IPS DF 19.7 (cell line): Measurements from ENCODE around the gene ACP4.
"Not testable (repeated sequence)": the region's sequence is repeated elsewhere in the genome, so short reads cannot be mapped to it uniquely, and the experiment has no call there.

ENCODE experiments used
- DNase-seq: peaks from one replicate; pipeline ENCODE4 v3.0.0-alpha.2; 2013; ENCODE audit warnings: low read depth, low spot score

Gene ACP4, protein sequence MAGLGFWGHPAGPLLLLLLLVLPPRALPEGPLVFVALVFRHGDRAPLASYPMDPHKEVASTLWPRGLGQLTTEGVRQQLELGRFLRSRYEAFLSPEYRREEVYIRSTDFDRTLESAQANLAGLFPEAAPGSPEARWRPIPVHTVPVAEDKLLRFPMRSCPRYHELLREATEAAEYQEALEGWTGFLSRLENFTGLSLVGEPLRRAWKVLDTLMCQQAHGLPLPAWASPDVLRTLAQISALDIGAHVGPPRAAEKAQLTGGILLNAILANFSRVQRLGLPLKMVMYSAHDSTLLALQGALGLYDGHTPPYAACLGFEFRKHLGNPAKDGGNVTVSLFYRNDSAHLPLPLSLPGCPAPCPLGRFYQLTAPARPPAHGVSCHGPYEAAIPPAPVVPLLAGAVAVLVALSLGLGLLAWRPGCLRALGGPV

DNA sequence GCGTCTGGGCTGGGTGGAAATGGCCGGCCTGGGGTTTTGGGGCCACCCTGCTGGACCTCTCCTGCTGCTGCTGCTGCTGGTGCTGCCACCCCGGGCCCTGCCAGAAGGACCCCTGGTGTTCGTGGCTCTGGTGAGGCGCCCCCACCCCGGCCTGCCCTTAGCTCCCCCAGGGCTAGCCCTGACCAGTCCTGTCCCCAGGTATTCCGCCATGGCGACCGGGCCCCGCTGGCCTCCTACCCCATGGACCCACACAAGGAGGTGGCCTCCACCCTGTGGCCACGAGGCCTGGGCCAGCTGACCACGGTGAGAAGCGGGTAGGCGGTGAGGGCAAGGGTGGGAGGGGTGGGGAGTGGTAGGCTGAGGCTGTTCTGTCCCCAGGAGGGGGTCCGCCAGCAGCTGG is at the start of gene ACP4:
Gene ACP4, plus strand, starts transcription at position 20 of the 400 bp plus-strand sequence. Its CDS starts 0 bp downstream, at position 20.
- no peak for DNase-seq

DNA sequence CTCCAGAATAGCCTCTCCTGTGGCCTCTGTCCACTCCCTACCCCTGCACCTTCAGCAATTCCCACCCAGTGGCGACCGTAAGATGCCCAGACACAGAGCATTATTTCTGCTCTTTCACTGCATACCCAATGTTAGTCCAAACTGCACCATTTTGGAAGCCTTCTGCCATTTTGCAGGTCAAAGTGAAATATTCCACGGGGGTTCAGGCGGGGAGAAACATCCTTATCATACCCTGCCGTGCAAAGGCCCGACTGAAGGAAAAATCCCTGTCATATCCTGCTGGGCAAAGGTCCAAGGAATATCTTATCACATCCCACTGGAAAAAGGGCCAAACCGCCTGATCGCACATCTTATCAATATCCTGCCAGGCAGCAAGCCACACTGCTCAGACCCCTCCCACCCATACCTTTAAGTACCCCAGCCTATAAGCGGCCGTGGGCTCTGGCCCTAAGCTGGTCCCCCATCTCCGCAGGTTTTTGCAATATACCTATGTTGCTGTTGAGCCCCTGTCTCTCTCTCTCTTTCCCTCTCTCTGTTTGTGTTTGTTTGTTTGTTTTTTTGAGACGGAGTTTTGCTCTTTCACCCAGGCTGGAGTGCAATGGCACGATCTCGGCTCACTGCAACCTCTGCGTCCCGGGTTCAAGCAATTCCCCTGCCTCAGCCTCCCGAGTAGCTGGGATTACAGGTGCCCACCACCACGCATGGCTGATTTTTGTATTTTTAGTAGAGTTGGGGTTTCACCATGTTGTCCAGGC is 48.9 kb upstream of the ACP4 start:
- no peak for DNase-seq

- no peak for DNase-seq
Measured at GRCh38 chr19:50743537-50743936, 46.7 kb upstream of the ACP4 start.

DNA sequence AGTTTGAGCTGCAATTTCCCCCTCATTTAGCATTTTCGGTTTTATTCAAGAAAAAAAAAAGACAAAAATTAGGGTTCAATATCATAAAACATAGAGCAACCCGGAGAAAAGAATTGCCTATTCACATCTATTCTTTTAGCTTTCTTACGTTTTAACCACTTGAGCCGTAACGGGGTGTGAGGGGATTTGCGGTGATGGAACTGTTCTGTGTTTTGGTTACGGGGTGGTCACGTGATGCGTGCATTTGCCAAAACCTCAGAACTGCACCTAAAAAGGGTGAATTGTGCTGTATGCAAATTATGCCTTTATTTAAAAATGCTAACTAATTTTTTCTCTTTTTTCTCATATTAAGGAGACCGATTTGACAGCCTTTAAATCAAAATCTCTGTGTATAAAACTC is 45.0 kb upstream of the ACP4 start:
- no peak for DNase-seq

DNA sequence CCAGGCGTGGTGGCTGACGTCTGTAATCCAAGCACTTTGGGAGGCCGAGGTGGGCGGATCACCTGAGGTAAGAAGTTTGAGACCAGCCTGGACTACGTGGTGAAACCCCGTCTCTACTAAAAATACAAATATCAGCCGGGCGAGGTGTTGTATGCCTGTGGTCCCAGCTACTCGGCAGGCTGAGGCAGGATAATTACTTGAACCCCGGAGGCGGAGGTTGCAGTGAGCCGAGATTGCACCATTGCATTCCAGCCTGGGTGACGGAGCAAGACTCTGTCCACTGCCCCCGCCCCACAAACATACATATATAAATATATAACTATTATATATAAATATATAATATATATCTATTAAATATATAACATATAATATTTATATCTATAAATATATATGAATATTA is 43.1 kb upstream of the ACP4 start:
- DNase-seq, result not testable (repeated sequence)

GRCh38 chr19:50749490-50749889 is 40.7 kb upstream of the ACP4 start:
- DNase-seq, result no peak

DNA sequence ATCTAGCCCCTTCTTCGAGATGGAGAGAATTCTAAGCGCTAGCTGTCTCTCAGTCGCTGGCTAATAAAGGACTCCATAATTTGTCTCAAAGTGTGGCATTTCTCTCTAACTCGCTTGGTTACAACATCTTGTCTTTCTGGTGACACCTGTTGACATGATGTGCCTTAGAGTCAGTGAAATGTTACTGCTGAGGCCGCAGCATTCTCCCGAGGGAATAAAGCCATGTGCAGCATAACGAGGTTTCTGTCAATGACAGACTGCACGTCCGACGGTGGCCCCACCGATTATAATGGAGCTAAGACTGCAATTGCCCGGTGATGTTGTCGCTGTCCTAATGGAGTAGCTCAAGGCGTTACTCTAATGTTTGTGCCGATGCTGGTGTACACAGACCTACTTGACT is 40.2 kb upstream of the ACP4 start:
- no peak for DNase-seq

DNA sequence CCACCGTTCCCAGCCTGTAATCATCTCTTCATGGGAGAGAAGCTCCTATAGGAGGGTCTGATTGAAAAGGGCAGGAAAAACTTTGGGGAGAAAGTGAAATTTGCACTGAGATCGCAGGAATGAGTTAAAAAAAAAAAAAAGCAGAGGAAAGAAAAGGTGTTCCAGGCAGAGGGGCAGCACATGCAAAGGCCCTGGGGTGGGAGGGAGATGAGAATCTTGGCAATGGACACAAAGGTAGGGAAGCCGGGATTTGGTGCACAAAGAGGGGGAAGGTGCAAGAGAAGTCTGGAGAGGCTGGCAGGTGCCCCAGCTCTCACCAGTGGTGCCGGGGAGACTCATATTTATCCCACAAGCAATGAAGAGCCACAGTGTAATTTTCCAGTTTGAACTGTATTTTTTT is 36.3 kb upstream of the ACP4 start:
- DNase-seq, result no peak

- not testable (repeated sequence) for DNase-seq
Measured at GRCh38 chr19:50756244-50756643, 34.0 kb upstream of the ACP4 start.

GRCh38 chr19:50757624-50758023 is 32.6 kb upstream of the ACP4 start:
- not testable (repeated sequence) for DNase-seq

GRCh38 chr19:50759076-50759475 is 31.1 kb upstream of the ACP4 start:
- DNase-seq, result not testable (repeated sequence)

DNA sequence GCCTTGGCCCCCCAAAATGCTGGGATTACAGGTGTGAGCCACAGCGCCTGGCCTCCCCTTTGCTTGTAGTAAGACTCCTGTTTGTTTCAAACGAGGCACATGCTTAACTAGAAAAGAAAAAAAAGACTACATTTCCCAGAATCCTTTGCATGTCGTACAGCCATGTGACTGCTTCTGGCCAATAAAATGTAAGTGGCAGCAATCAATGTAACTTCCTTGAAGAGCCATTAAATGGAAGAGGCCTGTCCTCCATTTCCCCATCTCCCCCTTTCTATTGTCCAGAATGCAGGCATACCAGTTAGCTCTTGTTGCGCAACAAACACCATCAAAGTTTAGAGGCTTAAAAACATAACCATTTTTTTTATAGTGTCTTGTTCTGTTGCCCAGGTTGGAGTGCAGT is 30.3 kb upstream of the ACP4 start:
- DNase-seq, result no peak

DNA sequence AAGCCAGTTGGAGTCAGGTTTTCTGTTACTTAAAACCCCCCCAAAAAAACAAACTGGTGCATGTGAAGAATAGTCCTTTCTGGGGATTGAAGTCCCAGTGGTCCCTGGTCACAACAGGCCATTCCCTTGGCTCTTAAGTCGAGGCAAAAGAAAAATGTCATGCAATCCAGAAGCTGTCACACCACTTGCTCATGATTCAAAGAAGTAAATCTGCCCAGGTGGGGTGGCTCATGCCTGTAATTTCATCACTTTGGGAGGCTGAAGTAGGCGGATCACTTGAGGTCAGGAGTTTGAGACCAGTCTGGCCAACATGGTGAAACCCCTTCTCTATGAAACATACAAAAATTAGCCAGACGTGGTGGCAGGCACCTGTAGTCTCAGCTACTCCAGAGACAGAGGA is 28.7 kb upstream of the ACP4 start:
- not testable (repeated sequence) for DNase-seq

DNA sequence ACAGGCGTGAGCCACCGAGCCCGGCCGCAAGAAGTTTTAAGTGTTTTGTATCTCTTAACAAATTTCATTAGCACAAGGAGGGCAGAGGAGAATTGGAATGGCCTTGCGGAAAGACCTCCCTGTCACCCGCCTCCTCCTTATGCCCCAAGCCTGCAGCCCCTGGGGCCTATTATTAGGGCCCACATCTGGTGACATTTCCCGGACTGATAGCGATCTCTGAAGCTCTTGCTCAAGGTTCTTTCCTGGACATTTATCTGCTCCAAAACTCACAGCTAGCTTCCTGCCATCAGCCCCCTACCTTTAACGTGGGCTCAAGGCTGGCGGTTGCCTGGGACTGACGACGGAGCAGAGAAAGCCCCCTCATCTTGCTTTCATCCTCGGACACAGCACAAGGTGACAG is 26.7 kb upstream of the ACP4 start:
- not testable (repeated sequence) for DNase-seq

DNA sequence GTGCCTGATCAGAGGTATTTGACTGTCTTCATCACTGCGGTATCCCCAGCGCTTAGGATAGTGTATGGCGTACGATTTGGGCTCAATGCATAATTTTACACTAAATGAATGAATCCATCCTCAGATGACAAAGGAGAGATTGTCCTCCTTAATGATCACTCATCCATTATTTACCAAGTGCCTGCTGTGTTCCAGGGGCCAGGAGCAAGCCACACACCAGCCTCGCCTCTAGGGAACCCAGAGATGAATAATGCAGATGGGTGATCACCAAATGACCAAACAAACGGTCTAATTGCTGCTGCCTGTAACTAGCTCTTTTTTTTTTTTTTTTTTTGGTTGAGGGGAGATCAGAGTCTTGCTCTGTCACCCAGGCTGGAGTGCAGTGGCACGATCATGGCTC is 25.8 kb upstream of the ACP4 start:
- no peak for DNase-seq

GRCh38 chr19:50766746-50767145 is 23.5 kb upstream of the ACP4 start:
- DNase-seq, result not testable (repeated sequence)

- DNase-seq, result not testable (repeated sequence)
Measured at GRCh38 chr19:50767263-50767662, 23.0 kb upstream of the ACP4 start.

- no peak for DNase-seq
Measured at GRCh38 chr19:50768277-50768676, 21.9 kb upstream of the ACP4 start.

DNA sequence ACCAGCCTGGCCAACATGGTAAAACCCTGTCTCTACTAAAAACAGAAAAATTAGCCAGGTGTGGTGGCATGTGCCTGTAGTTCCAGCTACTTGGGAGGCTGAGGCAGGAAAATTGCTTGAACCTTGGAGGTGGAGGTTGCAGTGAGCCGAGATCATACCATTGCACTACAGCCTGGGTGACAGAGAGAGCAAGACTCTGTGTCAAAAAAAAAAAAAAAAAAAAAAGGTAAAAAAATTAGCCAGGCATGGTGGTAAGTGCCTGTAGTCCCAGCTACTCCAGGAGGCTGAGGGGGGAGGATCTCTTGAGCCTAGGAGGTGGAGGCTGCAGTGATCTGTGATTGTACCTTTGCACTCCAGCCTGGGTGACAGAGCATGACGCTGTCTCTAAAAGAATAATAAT is 20.1 kb upstream of the ACP4 start, which contains the start of gene GPR32:
Gene GPR32, plus strand, starts transcription at position 301 of the 400 bp plus-strand sequence. CDS start 137 bp downstream, outside the sequence.
- DNase-seq, result not testable (repeated sequence)

DNA sequence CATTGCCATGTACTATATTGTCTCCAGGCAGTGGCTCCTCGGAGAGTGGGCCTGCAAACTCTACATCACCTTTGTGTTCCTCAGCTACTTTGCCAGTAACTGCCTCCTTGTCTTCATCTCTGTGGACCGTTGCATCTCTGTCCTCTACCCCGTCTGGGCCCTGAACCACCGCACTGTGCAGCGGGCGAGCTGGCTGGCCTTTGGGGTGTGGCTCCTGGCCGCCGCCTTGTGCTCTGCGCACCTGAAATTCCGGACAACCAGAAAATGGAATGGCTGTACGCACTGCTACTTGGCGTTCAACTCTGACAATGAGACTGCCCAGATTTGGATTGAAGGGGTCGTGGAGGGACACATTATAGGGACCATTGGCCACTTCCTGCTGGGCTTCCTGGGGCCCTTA is 19.3 kb upstream of the ACP4 start:
- no peak for DNase-seq

DNA sequence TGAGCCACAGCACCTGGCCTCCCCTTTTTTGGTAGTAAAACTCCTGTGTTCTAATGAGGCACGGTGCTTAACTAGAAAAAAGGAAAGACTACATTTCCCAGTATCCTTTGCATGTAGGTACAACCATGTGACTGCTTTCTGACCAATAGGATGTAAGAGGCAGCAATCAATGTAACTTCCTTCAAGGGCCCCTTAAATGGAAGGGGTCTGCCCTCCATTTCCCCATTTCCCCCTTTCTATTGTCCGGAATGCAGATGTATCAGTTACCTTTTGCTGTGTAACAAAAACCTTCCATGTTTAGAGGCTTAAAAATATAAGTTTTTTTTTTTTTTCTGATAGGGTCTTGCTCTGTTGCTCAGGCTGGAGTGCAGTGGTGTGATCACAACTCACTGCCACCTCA is 17.7 kb upstream of the ACP4 start:
- no peak for DNase-seq

DNA sequence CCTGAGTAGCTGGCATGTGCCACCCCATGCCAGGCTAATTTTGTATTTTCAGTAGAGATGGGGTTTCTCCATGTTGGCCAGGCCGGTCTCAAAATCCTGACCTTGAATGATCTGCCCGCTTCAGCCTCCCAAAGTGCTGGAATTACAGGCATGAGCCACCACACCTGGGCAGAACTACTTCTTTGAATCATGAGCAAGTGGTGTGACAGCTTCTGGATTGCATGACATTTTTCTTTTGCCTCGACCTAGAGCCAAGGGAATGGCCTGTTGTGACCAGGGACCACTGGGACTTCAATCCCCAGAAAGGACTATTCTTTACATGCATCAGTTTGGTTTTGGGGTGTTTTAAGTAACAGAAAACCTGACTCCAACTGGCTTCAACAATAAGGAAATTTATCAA is 17.3 kb upstream of the ACP4 start:
- not testable (repeated sequence) for DNase-seq

- DNase-seq, result not testable (repeated sequence)
Measured at GRCh38 chr19:50773454-50773853, 16.8 kb upstream of the ACP4 start.
